Measurements from ENCODE around the gene FRAT1.

GRCh38 chr10:97323501-97323900 is 4.4 kb downstream of the FRAT1 start:
- TF ChIP-seq CTCF (IDR thresholded peaks at IDR 0.05; ENCODE audit: low read length) (no peak), EZH2 (IDR thresholded peaks at IDR 0.05; ENCODE audit: borderline replicate concordance, low read length) (no peak)
